ENCODE data around the gene MICA. TPM values are rescaled to one million over a fixed set of nuclear protein-coding genes. Genes with fewer than 3 reads are reported as not detected.

The MICA gene
- total and polyA plus RNA-seq, 9 of the 15 experiments (the other 6 are each of a cell fraction or from before 2014, with no cell fraction given) = 11.8 to 24.6 (median 16.7) TPM

GRCh38 chr6:31399589-31400466, 3.6 kb upstream of the MICA start (continued):
- TF ChIP-seq HNRNPLL (IDR thresholded peaks at IDR 0.05; ENCODE audit: low read depth, low read length, poor library complexity, severe bottlenecking) (peak; percentile 51), RFX1 (IDR thresholded peaks at IDR 0.05) (no peak), ZBTB33 (CRISPR knock-in tag; IDR thresholded peaks at IDR 0.05) (peak; percentile 37; the same call in 1 of the 2 replicates), NFATC3 (IDR thresholded peaks at IDR 0.05) (peak; percentile 86), SAFB (IDR thresholded peaks at IDR 0.05; ENCODE audit: borderline replicate concordance, low read depth, low read length) (no peak), ZNF212 (CRISPR knock-in tag; IDR thresholded peaks at IDR 0.05) (no peak), DLX4 (CRISPR knock-in tag; IDR thresholded peaks at IDR 0.05) (no peak), ZNF717 (CRISPR knock-in tag; IDR thresholded peaks at IDR 0.05) (no peak), RCOR1 (IDR thresholded peaks at IDR 0.05; ENCODE audit: borderline replicate concordance in 1 of 2, low read depth in 2 of 2, low read length in 2 of 2) (peak; percentile 24 to 62; a peak in 1 of 4 replicates), ZBTB40 (IDR thresholded peaks at IDR 0.05) (peak; percentile 50), ZBTB40 (CRISPR knock-in tag; IDR thresholded peaks at IDR 0.05) (no peak), RAD51 (IDR thresholded peaks at IDR 0.05; ENCODE audit: borderline replicate concordance, low read depth) (no peak), GTF2E2 (tag; IDR thresholded peaks at IDR 0.05) (peak; percentile 79), NFIX (CRISPR knock-in tag; IDR thresholded peaks at IDR 0.05; ENCODE audit: low read depth) (no peak), SETDB1 (IDR thresholded peaks at IDR 0.05; ENCODE audit: low read length) (no peak), EHMT2 (IDR thresholded peaks at IDR 0.05) (no peak), ZC3H8 (IDR thresholded peaks at IDR 0.05) (no peak), LEF1 (IDR thresholded peaks at IDR 0.05) (0 out of 2 replicates have a peak, but pooled peaks have one; percentile 25)
